Measurements from ENCODE around the gene IGFBPL1. TPM values are rescaled to one million over a fixed set of nuclear protein-coding genes. Genes with fewer than 3 reads are reported as not detected.
A peak's percentile ranks its signal among the peaks of the same experiment; 100 is the strongest.

The IGFBPL1 gene
- total RNA-seq, 4 donors from 2014 or later, result not detected

GRCh38 chr9:38389313-38389712 lies 34.9 kb downstream of the IGFBPL1 start:
- 52% methylated on average over 4 of the region's 4 CpGs for WGBS
- no peak for DNase-seq (ENCODE audit: low spot score in 2 of 2)
- Histone ChIP-seq H3K4me1 (peaks cover 27% of the 10 kb centered on the region), H3K36me3 (no peaks in the 10 kb centered on the region), H3K4me3 (no peak overlapping the region), H3K27me3 (no peaks in the 10 kb centered on the region), H3K27ac (peak overlapping the region; percentile 33), H3K9me3 (no peaks in the 10 kb centered on the region)
- TF ChIP-seq CTCF (IDR thresholded peaks at IDR 0.05) (no peak), EP300 (IDR thresholded peaks at IDR 0.05) (no peak), POLR2AphosphoS5 (IDR thresholded peaks at IDR 0.05) (no peak), POLR2A (IDR thresholded peaks at IDR 0.05) (no peak)

- DNase-seq (ENCODE audit: low spot score in 2 of 2), result peak in 1 of 2 donors; percentile 32
- H3K27ac ChIP-seq, result peak overlapping the region; percentile 33
These were observed 35.7 kb downstream of the IGFBPL1 start for GRCh38 chr9:38388283-38389223.

GRCh38 chr9:38387751-38388150 lies 36.5 kb downstream of the IGFBPL1 start:
- Histone ChIP-seq H3K9me3 (no peaks in the 10 kb centered on the region), H3K4me3 (no peak overlapping the region), H3K4me1 (peaks cover 19% of the 10 kb centered on the region), H3K36me3 (no peaks in the 10 kb centered on the region), H3K27ac (no peak overlapping the region), H3K27me3 (no peaks in the 10 kb centered on the region)
- WGBS, result 93% methylated on average over 4 of the region's 4 CpGs
- TF ChIP-seq POLR2A (IDR thresholded peaks at IDR 0.05) (no peak), EP300 (IDR thresholded peaks at IDR 0.05) (no peak)
- DNase-seq (ENCODE audit: low spot score in 2 of 2), result no peak

More at GRCh38 chr9:38388283-38389223, 35.7 kb downstream of the IGFBPL1 start:
- Histone ChIP-seq H3K27me3 (no peaks in the 10 kb centered on the region), H3K4me1 (peaks cover 27% of the 10 kb centered on the region), H3K36me3 (no peaks in the 10 kb centered on the region), H3K4me3 (no peak overlapping the region), H3K9me3 (no peaks in the 10 kb centered on the region)
- TF ChIP-seq POLR2AphosphoS5 (IDR thresholded peaks at IDR 0.05) (no peak), CTCF (IDR thresholded peaks at IDR 0.05) (no peak), POLR2A (IDR thresholded peaks at IDR 0.05) (no peak), EP300 (IDR thresholded peaks at IDR 0.05) (no peak)
- 46% methylated on average over 7 of the region's 7 CpGs for WGBS

- Histone ChIP-seq H3K27ac (no peak overlapping the region), H3K36me3 (no peaks in the 10 kb centered on the region), H3K4me3 (no peak overlapping the region), H3K9me3 (no peaks in the 10 kb centered on the region), H3K4me1 (peaks cover 15% of the 10 kb centered on the region), H3K27me3 (no peaks in the 10 kb centered on the region)
- DNase-seq (ENCODE audit: low spot score in 2 of 2), result no peak
- 100% methylated on average over 1 of the region's 1 CpG for WGBS
- TF ChIP-seq POLR2A (IDR thresholded peaks at IDR 0.05) (no peak), CTCF (IDR thresholded peaks at IDR 0.05) (no peak), EP300 (IDR thresholded peaks at IDR 0.05) (no peak), POLR2AphosphoS5 (IDR thresholded peaks at IDR 0.05) (no peak)
These were observed 37.2 kb downstream of the IGFBPL1 start for GRCh38 chr9:38387066-38387465.

GRCh38 chr9:38386319-38386895 lies 37.8 kb downstream of the IGFBPL1 start:
- Histone ChIP-seq H3K4me3 (no peak overlapping the region), H3K4me1 (peaks cover 13% of the 10 kb centered on the region), H3K27ac (no peak overlapping the region), H3K36me3 (no peaks in the 10 kb centered on the region), H3K27me3 (no peaks in the 10 kb centered on the region), H3K9me3 (no peaks in the 10 kb centered on the region)
- TF ChIP-seq POLR2AphosphoS5 (IDR thresholded peaks at IDR 0.05) (no peak), POLR2A (IDR thresholded peaks at IDR 0.05) (no peak), EP300 (IDR thresholded peaks at IDR 0.05) (no peak), CTCF (IDR thresholded peaks at IDR 0.05) (no peak)
- 71% methylated on average over 4 of the region's 4 CpGs for WGBS
- DNase-seq (ENCODE audit: low spot score in 2 of 2), result peak in 1 of 2 donors; percentile 20

All from suprapubic skin (tissue), 4 donors.